ENCODE measurements around the gene AXIN2.

The AXIN2 gene

GRCh38 chr17:65482201-65482600, 79.2 kb downstream of the AXIN2 start:
- Histone ChIP-seq H3K4me1 (no peaks in the 10 kb centered on the region), H3K9me3 (no peaks in the 10 kb centered on the region), H3K27me3 (no peaks in the 10 kb centered on the region; the same call in 1 of the 2 replicates), H3K4me3 (ENCODE audit: low read depth, low read length) (no peak overlapping the region), H3K36me3 (no peaks in the 10 kb centered on the region)
- no peak for DNase-seq
- TF ChIP-seq, protein P1, sequence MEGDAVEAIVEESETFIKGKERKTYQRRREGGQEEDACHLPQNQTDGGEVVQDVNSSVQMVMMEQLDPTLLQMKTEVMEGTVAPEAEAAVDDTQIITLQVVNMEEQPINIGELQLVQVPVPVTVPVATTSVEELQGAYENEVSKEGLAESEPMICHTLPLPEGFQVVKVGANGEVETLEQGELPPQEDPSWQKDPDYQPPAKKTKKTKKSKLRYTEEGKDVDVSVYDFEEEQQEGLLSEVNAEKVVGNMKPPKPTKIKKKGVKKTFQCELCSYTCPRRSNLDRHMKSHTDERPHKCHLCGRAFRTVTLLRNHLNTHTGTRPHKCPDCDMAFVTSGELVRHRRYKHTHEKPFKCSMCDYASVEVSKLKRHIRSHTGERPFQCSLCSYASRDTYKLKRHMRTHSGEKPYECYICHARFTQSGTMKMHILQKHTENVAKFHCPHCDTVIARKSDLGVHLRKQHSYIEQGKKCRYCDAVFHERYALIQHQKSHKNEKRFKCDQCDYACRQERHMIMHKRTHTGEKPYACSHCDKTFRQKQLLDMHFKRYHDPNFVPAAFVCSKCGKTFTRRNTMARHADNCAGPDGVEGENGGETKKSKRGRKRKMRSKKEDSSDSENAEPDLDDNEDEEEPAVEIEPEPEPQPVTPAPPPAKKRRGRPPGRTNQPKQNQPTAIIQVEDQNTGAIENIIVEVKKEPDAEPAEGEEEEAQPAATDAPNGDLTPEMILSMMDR (IDR thresholded peaks at IDR 0.05; ENCODE audit: low read depth, low read length): no peak

- Histone ChIP-seq H3K9me3 (no peaks in the 10 kb centered on the region), H3K36me3 (no peaks in the 10 kb centered on the region), H3K4me3 (ENCODE audit: low read depth, low read length) (no peak overlapping the region), H3K27me3 (no peaks in the 10 kb centered on the region; the same call in 1 of the 2 replicates), H3K4me1 (no peaks in the 10 kb centered on the region)
- TF ChIP-seq, protein P1 (IDR thresholded peaks at IDR 0.05; ENCODE audit: low read depth, low read length): no peak
- DNase-seq: no peak
Measured at GRCh38 chr17:65479282-65479681, 82.2 kb downstream of the AXIN2 start.

Measured in BE2C (cell line).